OCI-M1 (cell line): Measurements from ENCODE around the gene KIF16B.
A peak's percentile ranks its signal among the peaks of the same experiment; 100 is the strongest.

Source experiments
- DNase-seq: peaks from one replicate; lab custom pipeline; 2025; lab: John Stamatoyannopoulos, UW

The KIF16B gene

GRCh38 chr20:16554766-16555543, 18.3 kb downstream of the KIF16B start:
- DNase-seq, result no peak

- no peak for DNase-seq
Measured at GRCh38 chr20:16553684-16554083, 19.6 kb downstream of the KIF16B start.

GRCh38 chr20:16553101-16553500, 20.1 kb downstream of the KIF16B start:
- DNase-seq, result no peak

- DNase-seq, result no peak
Measured at GRCh38 chr20:16552015-16552414, 21.2 kb downstream of the KIF16B start.

- DNase-seq, result no peak
Measured at GRCh38 chr20:16551607-16552006, 21.6 kb downstream of the KIF16B start.

- no peak for DNase-seq
Measured at GRCh38 chr20:16548068-16548672, 25.1 kb downstream of the KIF16B start.

- DNase-seq, result no peak
Measured at GRCh38 chr20:16544949-16545348, 28.3 kb downstream of the KIF16B start.

GRCh38 chr20:16542477-16542876, 30.8 kb downstream of the KIF16B start:
- no peak for DNase-seq

- DNase-seq, result no peak
Measured at GRCh38 chr20:16541878-16542277, 31.4 kb downstream of the KIF16B start.

GRCh38 chr20:16541226-16541625, 32.0 kb downstream of the KIF16B start:
- DNase-seq, result no peak

- no peak for DNase-seq
Measured at GRCh38 chr20:16539280-16540021, 33.8 kb downstream of the KIF16B start.

- DNase-seq, result no peak
Measured at GRCh38 chr20:16538779-16539178, 34.5 kb downstream of the KIF16B start.

- no peak for DNase-seq
Measured at GRCh38 chr20:16537918-16538317, 35.3 kb downstream of the KIF16B start.

- DNase-seq, result no peak
Measured at GRCh38 chr20:16537025-16537665, 36.1 kb downstream of the KIF16B start.

GRCh38 chr20:16535277-16535676, 38.0 kb downstream of the KIF16B start:
- peak; percentile 80 for DNase-seq

- peak; percentile 36 for DNase-seq
Measured at GRCh38 chr20:16533502-16533901, 39.7 kb downstream of the KIF16B start.

- no peak for DNase-seq
Measured at GRCh38 chr20:16531485-16531884, 41.8 kb downstream of the KIF16B start.

- DNase-seq, result no peak
Measured at GRCh38 chr20:16530201-16530681, 43.0 kb downstream of the KIF16B start.

GRCh38 chr20:16528078-16528477, 45.2 kb downstream of the KIF16B start:
- DNase-seq, result no peak

GRCh38 chr20:16527438-16527837, 45.8 kb downstream of the KIF16B start:
- no peak for DNase-seq

- DNase-seq, result no peak
Measured at GRCh38 chr20:16526433-16527380, 46.5 kb downstream of the KIF16B start.
